HCT116 (cell line): ENCODE measurements around the gene FAM20C. TPM values are rescaled to one million over a fixed set of nuclear protein-coding genes. Genes with fewer than 3 reads are reported as not detected.

Source experiments
- ATAC-seq: fragments of 200-7000 bp; cut with Tn5 transposase; 2 replicates; pipeline ENCODE4 v1.9.1; 2020; ENCODE audit warnings: mild to moderate bottlenecking, moderate library complexity
- BruUV-seq: library from RNA; stranded (reverse); fragments of 400-500 nt; replicated peaks from 2 replicates; lab custom pipeline; 2021; lab: Mats Ljungman, UMichigan
- CTCF ChIA-PET: fragments of 300-600 bp; sonication (Branson Sonifier 250); formaldehyde crosslinking; loops from one replicate; lab custom pipeline; 2021; ENCODE audit warnings: antibody characterized with exemption; lab: Charles Lee
- POLR2A ChIA-PET: fragments of 300-600, 350-600 bp; sonication (Branson Sonifier 250); formaldehyde crosslinking; loops from one replicate; lab custom pipeline; 2021; ENCODE audit warnings: antibody characterized with exemption; lab: Charles Lee
- RAD21 ChIA-PET, 2 experiments: fragments of 300-600 bp; sonication (Branson Sonifier 250); formaldehyde crosslinking; loops; one replicate each; lab custom pipeline; 2023; ENCODE audit warnings: low total read pairs in 2 of 2; ENCODE audit not compliant: uncharacterized antibody in 2 of 2, unreplicated experiment in 2 of 2, low non-redundant PET in 1 of 2; lab: Charles Lee
- DNase-seq: peaks from one replicate; pipeline ENCODE4 v3.0.0-alpha.2; 2010; ENCODE audit warnings: low read depth, low spot score
- H2AFZ ChIP-seq: fragments of 200-600 bp; shearing (Covaris generic), sonication (generic); 2 replicates; pipeline ENCODE4 v1.6.1; 2017; ENCODE audit warnings: low read depth, mixed run types, mixed read lengths, antibody characterized with exemption, low read length; ENCODE audit not compliant: poor library complexity, severe bottlenecking
- H3K27ac ChIP-seq: 2 replicates; pipeline ENCODE4 v1.5.1; 2012; ENCODE audit warnings: low read depth, low read length
- H3K27me3 ChIP-seq: fragments of 200-600 bp; sonication (generic); 2 replicates; pipeline ENCODE4 v1.6.1; 2016; ENCODE audit warnings: mixed run types, low read length, mixed read lengths; ENCODE audit not compliant: insufficient read depth
- H3K36me3 ChIP-seq, 2 experiments: fragments of 200-500 bp in 1 of 2; fragments of 200-600 bp in 1 of 2; sonication (Bioruptor generic) in 1 of 2; sonication (generic) in 1 of 2; 2 replicates each; pipeline versions ENCODE4 v1.5.1 to v1.6.1; 2014 to 2016; ENCODE audit warnings: low read length in 2 of 2, inconsistent platforms in 1 of 2, mixed read lengths in 1 of 2, mixed run types in 1 of 2; ENCODE audit not compliant: insufficient read depth in 2 of 2, control insufficient read depth in 1 of 2
- H3K4me1 ChIP-seq, 2 experiments: fragments of 200-600 bp in 1 of 2; sonication (generic) in 1 of 2; 2 replicates each; pipeline versions ENCODE4 v1.5.1 to v1.6.1; 2012 to 2017; ENCODE audit warnings: low read length in 2 of 2, inconsistent platforms in 1 of 2, mild to moderate bottlenecking in 1 of 2, mixed read lengths in 1 of 2, mixed run types in 1 of 2, moderate library complexity in 1 of 2; ENCODE audit not compliant: insufficient read depth in 2 of 2, control insufficient read depth in 1 of 2
- H3K4me2 ChIP-seq: fragments of 200-600 bp; sonication (generic); 2 replicates; pipeline ENCODE4 v1.6.1; 2017; ENCODE audit warnings: mixed run types, low read length, mixed read lengths
- H3K4me3 ChIP-seq, 2 experiments: fragments of 200-600 bp in 1 of 2; sonication (generic) in 1 of 2; replicated peaks in 1 of 2; 2 replicates each; pipeline ENCODE4 v1.5.1; 2011 to 2016; ENCODE audit warnings: low read length in 2 of 2, control low read depth in 1 of 2, low read depth in 1 of 2, mild to moderate bottlenecking in 1 of 2, mixed read lengths in 1 of 2, mixed run types in 1 of 2
- H3K79me2 ChIP-seq: fragments of 200-600 bp; sonication (generic); 2 replicates; pipeline ENCODE4 v1.6.1; 2017; ENCODE audit warnings: mild to moderate bottlenecking, mixed run types, low read length, moderate library complexity, mixed read lengths; ENCODE audit not compliant: insufficient read depth
- H3K9ac ChIP-seq: fragments of 200-600 bp; sonication (generic); 2 replicates; pipeline ENCODE4 v1.6.1; 2016; ENCODE audit warnings: low read length, mixed read lengths
- H3K9me2 ChIP-seq: fragments of 200-600 bp; sonication (generic), shearing (Covaris generic); 2 replicates; pipeline ENCODE4 v1.6.1; 2017; ENCODE audit warnings: mixed run types, mild to moderate bottlenecking, moderate library complexity; ENCODE audit not compliant: insufficient read depth
- H3K9me3 ChIP-seq, 2 experiments: fragments of 200-500 bp in 1 of 2; fragments of 200-600 bp in 1 of 2; sonication (Bioruptor generic) in 1 of 2; sonication (generic) in 1 of 2; 2 replicates each; pipeline ENCODE4 v1.6.1; 2014 to 2017; ENCODE audit warnings: low read length in 2 of 2, mixed read lengths in 2 of 2, inconsistent platforms in 1 of 2, low read depth in 1 of 2, mild to moderate bottlenecking in 1 of 2, mixed run types in 1 of 2, moderate library complexity in 1 of 2; ENCODE audit not compliant: control insufficient read depth in 1 of 2, insufficient read depth in 1 of 2
- H4K20me1 ChIP-seq: fragments of 200-600 bp; sonication (generic), shearing (Covaris generic); 2 replicates; pipeline ENCODE4 v1.6.1; 2017; ENCODE audit warnings: mixed run types, mild to moderate bottlenecking, moderate library complexity; ENCODE audit not compliant: insufficient read depth
- ATF3 ChIP-seq: IDR thresholded peaks from 2 replicates; pipeline ENCODE4 v1.6.1; 2012
- ELF1 ChIP-seq: IDR thresholded peaks from 2 replicates; pipeline ENCODE4 v1.6.1; 2012; ENCODE audit warnings: low read depth, borderline replicate concordance
- POLR2A ChIP-seq: IDR thresholded peaks from 2 replicates; pipeline ENCODE4 v1.7.0; 2011; ENCODE audit warnings: borderline replicate concordance; ENCODE audit not compliant: insufficient read depth, insufficient read length; ENCODE audit errors: extremely low read depth
- POLR2AphosphoS5 ChIP-seq: IDR thresholded peaks from 2 replicates; pipeline ENCODE4 v1.6.1; 2011; ENCODE audit warnings: mild to moderate bottlenecking, low read depth, low read length, moderate library complexity
- RAD21 ChIP-seq: IDR thresholded peaks from 2 replicates; pipeline ENCODE4 v1.6.1; 2012; ENCODE audit warnings: low read depth, mild to moderate bottlenecking
- SP1 ChIP-seq: IDR thresholded peaks from 2 replicates; pipeline ENCODE4 v1.6.1; 2012; ENCODE audit warnings: low read depth
- SRF ChIP-seq: IDR thresholded peaks from 2 replicates; pipeline ENCODE4 v1.6.1; 2012; ENCODE audit warnings: low read depth
- YY1 ChIP-seq: IDR thresholded peaks from 2 replicates; pipeline ENCODE4 v1.6.1; 2011; ENCODE audit warnings: low read length, low read depth, moderate library complexity, mild to moderate bottlenecking; ENCODE audit not compliant: insufficient replicate concordance; ENCODE audit errors: extremely low read depth
- ZNF274 ChIP-seq: fragments of 200-500 bp; sonication (Bioruptor generic); IDR thresholded peaks from 2 replicates; pipeline ENCODE4 v1.6.1; 2014; ENCODE audit warnings: mild to moderate bottlenecking, low read depth, low read length, inconsistent platforms
- intact Hi-C: fragments of 100-400 bp; cut with micrococcal nuclease; formaldehyde crosslinking; loops from 2 replicates; pipeline ENCODE4 v1.10.0; 2022
- total RNA-seq: library from RNA; stranded (reverse); gene quantifications from one replicate; pipeline ENCODE4 v1.2.1, GENCODE V29; 2021; ENCODE audit not compliant: unreplicated experiment
- TF ChIP-seq, protein P1 (sequence below), 3 experiments: fragments of 200-600 bp in 1 of 3; sonication (generic) in 1 of 3; IDR thresholded peaks in 2 of 3; conservative IDR thresholded peaks in 1 of 3; 2 replicates each; pipeline ENCODE4 v1.5.1; 2012 to 2017; ENCODE audit warnings: low read depth in 2 of 3, low read length in 2 of 3, antibody characterized with exemption in 1 of 3, borderline replicate concordance in 1 of 3, control low read depth in 1 of 3, mild to moderate bottlenecking in 1 of 3, mixed read lengths in 1 of 3, mixed run types in 1 of 3, moderate library complexity in 1 of 3; ENCODE audit not compliant: insufficient read depth in 1 of 3
- TF ChIP-seq, protein P2 (sequence below): IDR thresholded peaks from 2 replicates; pipeline ENCODE4 v1.6.1; 2012; ENCODE audit warnings: low read depth

Gene FAM20C
- total RNA-seq, 1 experiment from 2014 or later: 27.1 TPM

GRCh38 chr7:258476-259190 is 66.3 kb downstream of the FAM20C start:
- ChIA-PET RAD21 (no interaction called here), POLR2A (no interaction called here)
- no TSS peak for BruUV-seq

More at GRCh38 chr7:258476-259190, 66.3 kb downstream of the FAM20C start:
- no peak overlapping the region for H3K27ac ChIP-seq
- no peaks in the 10 kb centered on the region for H4K20me1 ChIP-seq
- H3K9ac ChIP-seq: no peak overlapping the region
- H3K27me3 ChIP-seq: no peaks in the 10 kb centered on the region
- H3K9me2 ChIP-seq: no peaks in the 10 kb centered on the region
- peaks cover 0 to 5% of the 10 kb centered on the region in 2 experiments; a peak in 2 of 4 replicates for H3K36me3 ChIP-seq
- intact Hi-C loops: no loop called here
- H3K9me3 ChIP-seq: peaks cover 19 to 31% of the 10 kb centered on the region in 2 experiments; a peak in 2 of 4 replicates
- no peak for TF ChIP-seq YY1
- TF ChIP-seq POLR2AphosphoS5: no peak
- TF ChIP-seq ATF3: no peak
- no peak for TF ChIP-seq ELF1
- TF ChIP-seq, protein P1, sequence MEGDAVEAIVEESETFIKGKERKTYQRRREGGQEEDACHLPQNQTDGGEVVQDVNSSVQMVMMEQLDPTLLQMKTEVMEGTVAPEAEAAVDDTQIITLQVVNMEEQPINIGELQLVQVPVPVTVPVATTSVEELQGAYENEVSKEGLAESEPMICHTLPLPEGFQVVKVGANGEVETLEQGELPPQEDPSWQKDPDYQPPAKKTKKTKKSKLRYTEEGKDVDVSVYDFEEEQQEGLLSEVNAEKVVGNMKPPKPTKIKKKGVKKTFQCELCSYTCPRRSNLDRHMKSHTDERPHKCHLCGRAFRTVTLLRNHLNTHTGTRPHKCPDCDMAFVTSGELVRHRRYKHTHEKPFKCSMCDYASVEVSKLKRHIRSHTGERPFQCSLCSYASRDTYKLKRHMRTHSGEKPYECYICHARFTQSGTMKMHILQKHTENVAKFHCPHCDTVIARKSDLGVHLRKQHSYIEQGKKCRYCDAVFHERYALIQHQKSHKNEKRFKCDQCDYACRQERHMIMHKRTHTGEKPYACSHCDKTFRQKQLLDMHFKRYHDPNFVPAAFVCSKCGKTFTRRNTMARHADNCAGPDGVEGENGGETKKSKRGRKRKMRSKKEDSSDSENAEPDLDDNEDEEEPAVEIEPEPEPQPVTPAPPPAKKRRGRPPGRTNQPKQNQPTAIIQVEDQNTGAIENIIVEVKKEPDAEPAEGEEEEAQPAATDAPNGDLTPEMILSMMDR (IDR thresholded peaks at IDR 0.05 in 2 of 3, conservative IDR thresholded peaks at IDR 0.05 in 1 of 3; ENCODE audit: borderline replicate concordance in 1 of 3, insufficient read depth in 1 of 3, low read depth in 2 of 3, low read length in 2 of 3): no peak
- TF ChIP-seq SRF: no peak
- TF ChIP-seq, protein P2, sequence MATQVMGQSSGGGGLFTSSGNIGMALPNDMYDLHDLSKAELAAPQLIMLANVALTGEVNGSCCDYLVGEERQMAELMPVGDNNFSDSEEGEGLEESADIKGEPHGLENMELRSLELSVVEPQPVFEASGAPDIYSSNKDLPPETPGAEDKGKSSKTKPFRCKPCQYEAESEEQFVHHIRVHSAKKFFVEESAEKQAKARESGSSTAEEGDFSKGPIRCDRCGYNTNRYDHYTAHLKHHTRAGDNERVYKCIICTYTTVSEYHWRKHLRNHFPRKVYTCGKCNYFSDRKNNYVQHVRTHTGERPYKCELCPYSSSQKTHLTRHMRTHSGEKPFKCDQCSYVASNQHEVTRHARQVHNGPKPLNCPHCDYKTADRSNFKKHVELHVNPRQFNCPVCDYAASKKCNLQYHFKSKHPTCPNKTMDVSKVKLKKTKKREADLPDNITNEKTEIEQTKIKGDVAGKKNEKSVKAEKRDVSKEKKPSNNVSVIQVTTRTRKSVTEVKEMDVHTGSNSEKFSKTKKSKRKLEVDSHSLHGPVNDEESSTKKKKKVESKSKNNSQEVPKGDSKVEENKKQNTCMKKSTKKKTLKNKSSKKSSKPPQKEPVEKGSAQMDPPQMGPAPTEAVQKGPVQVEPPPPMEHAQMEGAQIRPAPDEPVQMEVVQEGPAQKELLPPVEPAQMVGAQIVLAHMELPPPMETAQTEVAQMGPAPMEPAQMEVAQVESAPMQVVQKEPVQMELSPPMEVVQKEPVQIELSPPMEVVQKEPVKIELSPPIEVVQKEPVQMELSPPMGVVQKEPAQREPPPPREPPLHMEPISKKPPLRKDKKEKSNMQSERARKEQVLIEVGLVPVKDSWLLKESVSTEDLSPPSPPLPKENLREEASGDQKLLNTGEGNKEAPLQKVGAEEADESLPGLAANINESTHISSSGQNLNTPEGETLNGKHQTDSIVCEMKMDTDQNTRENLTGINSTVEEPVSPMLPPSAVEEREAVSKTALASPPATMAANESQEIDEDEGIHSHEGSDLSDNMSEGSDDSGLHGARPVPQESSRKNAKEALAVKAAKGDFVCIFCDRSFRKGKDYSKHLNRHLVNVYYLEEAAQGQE: no peak
- TF ChIP-seq ZNF274: no peak
- TF ChIP-seq POLR2A: no peak
- no peak for TF ChIP-seq SP1
- no peak for TF ChIP-seq RAD21
- DNase-seq: no peak
- H3K79me2 ChIP-seq: no peaks in the 10 kb centered on the region
- CTCF ChIA-PET: no interaction called here
- no peak overlapping the region for H3K4me3 ChIP-seq
- H3K4me2 ChIP-seq: no peak overlapping the region
- ATAC-seq: no peak
- no peak overlapping the region for H2AFZ ChIP-seq
- H3K4me1 ChIP-seq: no peaks in the 10 kb centered on the region
